ENCODE data around the gene SOX9.

GRCh38 chr17:72071330-72071729, 49.5 kb upstream of the SOX9 start:
- TF ChIP-seq POLR2A (IDR thresholded peaks at IDR 0.05) (no peak), POLR2AphosphoS5 (IDR thresholded peaks at IDR 0.05) (no peak), CTCF (IDR thresholded peaks at IDR 0.05) (no peak), EP300 (IDR thresholded peaks at IDR 0.05) (no peak)

Data from sigmoid colon (tissue), 4 donors.